ENCODE data around the gene ING5.
A peak's percentile ranks its signal among the peaks of the same experiment; 100 is the strongest.
"Not testable (repeated sequence)": the region's sequence is repeated elsewhere in the genome, so short reads cannot be mapped to it uniquely, and the experiment has no call there.

Gene ING5

DNA sequence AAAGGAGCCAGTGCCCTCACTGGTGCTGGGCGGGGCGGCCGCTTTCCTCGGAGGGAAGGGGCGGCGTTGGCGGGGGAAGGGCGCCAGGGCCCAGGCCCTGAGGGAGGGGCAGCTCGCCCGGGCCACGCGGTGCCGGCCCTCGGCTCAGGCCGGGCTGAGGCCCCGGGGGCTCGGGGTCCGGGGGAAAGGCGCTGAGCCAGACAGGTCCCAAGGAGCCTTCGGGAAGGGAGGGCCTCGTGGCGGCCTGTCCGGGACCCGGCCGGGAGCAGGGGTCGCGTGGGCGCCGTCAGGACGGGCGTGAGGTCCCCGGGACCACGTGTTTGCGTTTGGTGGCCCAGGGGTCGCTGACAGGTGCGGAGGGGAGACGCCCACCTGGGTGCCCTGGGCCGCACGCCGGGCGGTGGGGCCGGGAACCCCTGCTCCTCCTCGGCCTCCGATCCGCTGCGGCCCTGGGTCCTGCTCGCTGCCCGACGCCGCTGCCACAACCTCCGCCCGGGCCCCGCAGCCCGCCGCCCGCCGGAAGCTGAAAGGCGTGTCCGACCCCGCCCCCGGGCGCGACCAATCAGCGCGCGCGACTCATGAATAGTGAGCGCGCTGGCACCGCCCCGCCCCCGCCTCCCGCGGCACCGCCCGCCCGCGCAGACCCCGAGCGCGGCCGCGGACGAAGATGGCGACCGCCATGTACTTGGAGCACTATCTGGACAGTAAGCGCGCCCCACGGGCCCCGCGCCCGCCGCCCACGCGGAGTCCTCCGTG, at the start of gene ING5:
ING5 (plus strand) TSS at position 641 of the 756 bp plus-strand sequence; CDS start at position 668, 27 bp downstream.
- peak in 55 of 56 donors; percentile 49 to 97 (median 85) for DNase-seq

DNA sequence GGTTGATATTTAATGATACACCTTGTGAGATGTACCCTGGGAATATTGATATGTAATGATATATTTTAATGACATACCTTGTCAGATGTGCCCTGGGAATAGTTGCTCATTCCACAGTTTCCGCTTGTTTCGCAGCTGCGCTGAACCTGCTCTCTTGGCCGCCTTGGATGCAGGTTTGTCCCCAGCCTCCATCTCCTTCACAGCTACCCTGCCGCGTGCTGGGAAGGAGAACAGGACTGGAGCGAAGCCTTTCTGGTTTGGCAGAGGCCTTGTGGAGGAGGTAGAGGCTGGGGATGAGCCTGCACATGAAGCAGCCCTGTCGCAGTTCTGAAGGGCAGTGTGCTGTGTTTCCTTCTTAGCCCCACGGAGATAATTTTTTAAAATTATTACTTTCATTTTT, 49.7 kb upstream of the ING5 start:
- no peak for DNase-seq

DNA sequence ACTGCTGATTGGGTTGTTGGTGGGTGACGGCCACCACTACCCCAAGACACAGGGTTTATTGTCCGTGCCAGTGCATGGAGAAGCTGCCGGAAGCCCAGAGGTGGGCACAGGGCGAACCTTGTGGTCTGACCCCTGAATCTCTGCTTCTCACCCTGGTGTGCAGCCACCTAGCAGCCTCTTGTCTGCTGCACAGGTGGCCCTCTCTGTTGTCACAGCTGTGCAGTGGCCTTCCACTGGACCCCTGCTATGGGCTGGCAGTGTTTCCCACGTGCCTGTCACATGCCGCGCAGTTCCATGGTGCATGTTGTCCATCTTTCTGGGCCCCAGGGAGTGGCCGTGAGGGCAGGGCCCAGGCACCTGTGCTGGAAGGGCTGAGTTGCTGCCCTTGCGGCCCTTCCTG, 49.1 kb upstream of the ING5 start:
- no peak for DNase-seq

DNA sequence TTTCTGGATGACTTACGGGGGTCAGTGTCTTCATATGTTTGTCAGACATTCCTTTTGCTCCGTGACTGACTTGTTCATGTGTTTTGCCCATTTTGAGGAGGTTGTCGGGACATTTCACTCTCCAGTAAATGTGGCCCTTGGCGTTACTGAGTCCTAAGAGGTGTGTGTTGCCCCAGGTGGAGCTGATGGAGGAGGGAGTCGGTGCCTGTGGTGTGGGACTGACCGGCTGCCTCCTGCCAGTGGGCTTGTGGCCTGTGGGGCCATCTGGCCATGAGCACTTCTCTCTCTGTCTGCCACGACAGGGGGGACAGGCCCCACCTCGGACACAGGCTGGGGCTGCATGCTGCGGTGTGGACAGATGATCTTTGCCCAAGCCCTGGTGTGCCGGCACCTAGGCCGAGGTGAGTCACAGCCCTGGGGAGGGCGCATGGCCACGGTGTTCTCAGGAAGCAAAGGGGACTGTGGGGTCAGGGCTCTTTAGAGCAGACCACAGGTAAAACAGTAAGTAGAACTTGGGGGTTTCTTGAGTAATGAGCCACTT, 48.6 kb upstream of the ING5 start:
- no peak for DNase-seq

DNA sequence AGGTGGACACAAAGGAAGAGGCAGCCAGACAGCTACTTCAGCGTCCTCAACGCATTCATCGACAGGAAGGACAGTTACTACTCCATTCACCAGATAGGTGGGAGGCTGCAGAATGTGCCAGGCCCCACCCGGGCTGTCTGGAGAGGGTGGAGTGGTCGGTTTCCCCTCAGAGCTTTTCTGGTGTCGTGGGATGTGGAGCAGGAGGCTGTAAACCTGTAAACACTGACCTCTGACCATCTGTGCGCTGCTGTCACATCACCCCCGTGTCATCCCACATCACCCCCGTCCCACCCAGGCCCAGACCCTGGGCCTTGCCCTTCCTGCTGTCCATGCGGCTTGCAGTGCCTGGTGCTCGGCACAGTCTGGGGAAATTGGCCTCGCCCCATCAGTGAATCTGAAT, 47.3 kb upstream of the ING5 start:
- no peak for DNase-seq

DNA sequence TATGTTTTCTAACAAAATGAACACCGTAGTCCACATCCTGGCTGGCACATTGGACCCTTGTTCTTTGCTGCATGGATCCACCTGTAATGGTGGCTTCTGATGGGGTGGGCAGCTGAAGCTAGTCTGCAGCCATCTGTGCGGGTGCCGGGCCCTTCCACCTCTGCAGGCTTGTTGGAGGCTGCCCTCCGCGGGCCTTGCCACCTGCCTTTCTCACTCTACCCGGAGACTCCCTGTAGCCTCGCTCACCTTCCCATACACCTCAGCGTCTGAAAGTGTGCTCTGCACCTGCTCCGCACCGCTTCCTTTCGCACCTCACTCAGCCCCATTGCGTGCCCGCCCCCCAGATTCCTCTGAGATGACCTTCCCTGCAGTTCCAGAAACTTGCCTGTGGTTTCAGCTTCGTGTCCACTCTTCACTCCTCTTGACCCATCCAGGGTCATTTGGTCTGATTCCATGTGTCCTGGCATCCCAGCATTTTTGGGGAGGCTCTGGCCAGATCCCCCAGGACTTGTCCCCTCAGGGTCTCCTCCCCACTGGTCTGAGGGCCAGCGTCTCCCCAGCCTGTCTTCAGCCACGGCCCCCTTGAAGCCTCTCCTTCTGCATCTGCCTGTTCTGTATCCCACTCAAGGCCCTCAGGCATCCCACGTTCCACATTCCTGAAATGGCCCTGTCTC, 46.2 kb upstream of the ING5 start:
- no peak for DNase-seq

DNA sequence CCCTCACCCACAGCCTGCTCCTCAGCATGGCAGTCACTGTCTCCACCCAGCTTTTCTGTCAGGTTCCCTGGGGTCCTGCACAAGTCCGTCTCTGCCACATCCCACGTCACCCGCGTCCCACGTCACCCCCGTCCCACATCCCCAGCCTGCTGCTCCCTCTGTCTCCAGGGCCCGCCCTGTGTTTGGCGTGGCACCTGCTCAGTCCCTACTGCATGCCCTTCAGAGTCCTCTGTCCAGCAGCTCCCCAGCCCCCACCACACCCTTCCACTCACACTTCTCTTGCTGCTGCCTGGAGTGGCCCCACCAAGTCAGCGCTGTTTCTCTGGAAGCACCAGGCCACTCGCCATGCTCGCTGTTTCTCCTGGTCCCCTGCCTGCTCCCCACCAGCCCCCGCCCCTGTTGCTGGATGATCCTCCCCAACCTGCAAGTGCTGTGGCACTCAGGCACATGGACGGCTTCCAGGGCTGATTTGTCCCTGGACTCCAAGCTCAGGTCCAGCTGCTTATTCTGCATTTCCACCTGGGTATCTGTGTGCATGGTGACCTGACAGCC, 45.6 kb upstream of the ING5 start:
- no peak for DNase-seq

DNA sequence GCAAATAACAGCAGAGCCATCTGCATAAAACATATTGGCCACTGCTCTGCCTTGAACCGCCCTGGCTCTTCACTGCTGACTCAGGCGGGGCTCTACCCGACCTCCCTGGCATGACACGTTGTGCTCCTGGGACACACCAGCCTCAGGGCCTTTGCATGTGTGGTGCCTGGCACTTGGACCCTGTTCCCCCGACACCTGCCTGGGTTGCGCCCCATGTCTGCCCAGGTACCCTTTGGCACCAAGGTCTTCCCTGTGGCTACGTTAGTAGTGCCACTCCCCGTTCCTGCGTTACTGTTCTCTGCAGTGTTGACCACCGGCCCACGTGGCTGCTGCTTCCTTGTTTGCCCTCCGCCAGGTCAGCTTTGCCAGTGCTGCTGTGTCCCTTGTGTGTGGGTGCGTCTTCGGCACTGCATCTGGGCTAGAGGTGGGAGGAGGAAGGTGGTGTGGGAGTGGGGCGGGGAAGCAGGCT, 44.0 kb upstream of the ING5 start:
- no peak for DNase-seq

DNA sequence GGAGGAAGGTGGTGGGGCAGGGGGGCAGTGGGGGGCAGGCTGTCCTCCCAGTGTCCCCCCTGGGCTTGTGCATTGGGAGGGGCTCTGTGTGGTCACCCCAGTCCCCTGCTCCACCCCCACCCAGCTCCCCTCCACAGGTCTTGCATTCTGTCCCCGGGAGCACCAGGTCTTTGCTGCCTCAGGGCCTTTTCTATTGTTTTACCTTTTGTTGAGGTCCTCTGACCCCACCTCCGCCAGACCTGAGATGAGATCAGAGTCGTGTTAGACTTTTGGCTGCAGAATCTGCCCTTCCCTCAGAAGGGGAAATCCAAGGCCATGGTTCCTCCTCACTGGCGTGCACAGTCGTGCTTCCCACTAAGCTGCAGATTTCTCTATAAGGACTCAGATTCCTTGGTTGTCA, 43.5 kb upstream of the ING5 start:
- DNase-seq, result no peak

DNA sequence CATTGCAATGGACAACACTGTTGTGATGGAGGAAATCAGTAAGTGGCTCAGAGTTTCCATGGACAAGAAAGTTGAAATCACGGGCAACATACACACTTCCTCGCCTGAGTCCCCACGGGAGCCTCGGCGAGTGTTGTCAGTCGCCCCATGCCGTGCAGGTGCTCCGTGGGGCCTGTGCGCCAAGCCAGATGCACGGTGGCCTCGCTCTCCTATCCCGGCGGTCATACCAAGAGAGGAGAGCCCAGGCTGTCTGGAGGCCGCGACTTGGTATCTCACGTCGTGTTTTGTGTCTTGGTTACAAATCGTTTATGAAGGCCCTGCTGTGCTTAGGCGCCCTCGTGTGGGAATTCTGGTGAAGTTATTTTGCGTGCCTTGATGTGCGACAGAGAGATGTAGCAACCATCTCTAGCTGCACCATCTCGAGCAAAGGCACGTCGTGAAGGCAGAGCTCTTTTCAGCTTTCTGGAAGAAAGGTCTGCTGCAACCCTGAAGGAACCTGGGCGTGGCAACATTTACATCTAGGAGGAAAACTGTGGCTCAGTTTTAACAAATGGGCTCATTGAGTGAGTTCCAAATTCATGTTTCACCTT, 42.6 kb upstream of the ING5 start:
- DNase-seq, result peak in 41 of 56 donors; percentile 5 to 82 (median 45)

DNA sequence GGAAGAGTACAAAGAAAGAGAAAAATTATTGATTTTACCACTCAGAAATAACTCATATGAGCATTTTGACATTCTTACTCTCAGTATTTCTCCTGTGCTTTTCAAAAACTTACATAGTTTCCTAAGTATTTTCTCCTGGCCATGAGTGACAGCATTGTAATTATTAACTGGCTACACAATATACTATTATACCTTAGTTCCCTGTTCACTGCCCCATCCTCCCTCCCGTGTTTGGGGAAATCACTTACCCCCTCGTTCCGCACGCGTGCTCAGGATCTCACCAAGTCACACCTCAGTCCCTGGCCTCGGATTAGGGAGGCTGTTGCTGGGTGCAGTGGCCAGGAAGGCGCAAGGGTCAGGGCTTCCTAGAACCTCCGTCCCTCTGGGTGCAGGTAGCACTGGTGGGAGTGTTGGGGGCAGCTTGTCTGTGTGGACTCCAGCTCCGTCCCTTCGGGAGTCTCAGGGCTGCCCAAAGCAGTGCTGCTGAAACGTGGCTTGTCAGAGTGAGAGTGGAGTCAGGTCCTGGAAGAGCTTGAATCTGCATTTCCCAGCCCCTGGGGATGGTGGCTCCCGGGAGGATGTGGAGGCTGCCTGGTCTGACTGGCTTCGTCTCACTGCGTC, 41.1 kb upstream of the ING5 start:
- DNase-seq, result no peak

DNA sequence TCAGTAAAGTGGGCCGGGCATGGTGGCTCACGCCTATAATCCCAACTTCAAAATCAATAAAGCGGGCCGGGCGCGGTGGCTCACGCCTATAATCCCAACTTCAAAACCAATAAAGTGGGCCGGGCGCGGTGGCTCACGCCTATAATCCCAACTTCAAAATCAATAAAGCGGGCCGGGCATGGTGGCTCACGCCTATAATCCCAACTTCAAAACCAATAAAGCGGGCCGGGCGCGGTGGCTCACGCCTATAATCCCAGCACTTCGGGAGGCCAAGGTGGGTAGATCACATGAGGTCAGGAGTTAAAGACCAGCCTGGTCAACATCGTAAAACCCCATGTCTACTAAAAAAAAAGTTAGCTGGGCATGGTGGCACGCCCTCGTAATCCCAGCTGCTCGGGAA, 39.1 kb upstream of the ING5 start:
- not testable (repeated sequence) for DNase-seq

DNA sequence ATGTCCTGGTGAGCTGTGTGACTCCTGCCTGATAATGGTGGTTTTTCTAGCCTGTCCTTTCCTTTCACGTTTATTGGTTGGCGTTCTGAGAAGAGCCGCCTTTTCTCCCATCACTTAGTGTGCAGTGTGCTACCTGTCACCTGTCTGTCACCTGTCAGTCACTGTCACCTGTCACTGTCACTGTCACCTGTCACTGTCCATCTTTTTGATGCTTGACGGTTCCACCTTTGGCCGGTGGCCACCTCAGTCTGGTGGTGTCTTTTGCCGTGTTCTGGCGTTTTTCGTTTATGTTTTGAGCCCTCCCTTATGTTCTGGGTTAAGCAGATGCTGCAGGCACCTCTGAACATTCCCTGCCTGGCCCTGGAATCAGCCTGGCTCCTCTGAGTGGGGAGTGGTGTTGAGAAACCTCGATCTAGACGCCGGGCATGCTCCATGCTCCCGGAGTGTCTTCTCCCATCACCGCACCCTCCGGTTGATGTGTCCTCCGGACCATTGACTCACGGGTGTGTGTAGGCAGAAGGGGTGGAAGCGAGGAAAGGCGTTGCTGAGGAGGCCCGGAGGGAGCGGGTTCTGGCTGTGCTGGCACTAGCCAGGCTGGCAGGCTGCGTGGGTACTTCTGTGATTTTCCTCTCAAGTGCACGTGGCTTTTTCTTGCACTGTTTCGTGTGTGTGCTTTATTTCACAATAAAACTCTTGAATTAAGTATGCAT, 36.0 kb upstream of the ING5 start:
- peak in 11 of 56 donors; percentile 14 to 65 (median 31) for DNase-seq

DNA sequence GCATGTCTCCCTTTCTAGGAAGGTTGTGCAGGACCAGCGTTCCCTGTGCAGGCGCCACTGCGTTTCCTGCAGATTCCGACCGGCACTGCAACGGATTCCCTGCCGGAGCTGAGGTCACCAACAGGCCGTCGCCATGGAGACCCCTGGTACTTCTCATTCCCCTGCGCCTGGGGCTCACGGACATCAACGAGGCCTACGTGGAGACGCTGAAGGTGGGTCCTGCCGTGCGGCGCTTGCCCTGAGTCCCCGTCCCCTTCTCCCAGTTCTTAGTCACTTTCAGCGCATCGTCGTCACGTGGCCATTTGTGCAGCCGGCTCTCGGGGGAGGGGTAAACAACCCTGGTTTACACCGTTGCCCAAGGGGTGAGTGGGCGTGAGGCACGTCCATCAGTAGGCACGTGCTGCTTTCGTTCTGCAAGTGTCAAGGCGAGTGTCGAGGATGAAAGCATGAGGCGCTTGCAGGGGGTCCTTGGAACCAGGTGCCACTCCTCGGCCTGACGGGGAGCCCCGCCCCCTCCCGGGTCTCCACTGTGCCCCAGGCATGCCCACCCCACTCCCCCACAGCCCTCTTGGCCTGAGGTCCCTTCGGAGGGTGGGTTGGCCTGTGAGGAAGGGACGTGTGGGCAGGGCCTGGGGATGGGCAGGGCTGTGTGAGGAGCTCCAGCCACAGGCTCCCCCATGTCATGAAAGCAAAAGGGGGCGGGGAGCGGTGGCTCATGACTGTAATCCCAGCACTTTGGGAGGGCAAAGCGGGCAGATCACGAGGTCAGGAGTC, 35.0 kb upstream of the ING5 start:
- DNase-seq, result no peak

DNA sequence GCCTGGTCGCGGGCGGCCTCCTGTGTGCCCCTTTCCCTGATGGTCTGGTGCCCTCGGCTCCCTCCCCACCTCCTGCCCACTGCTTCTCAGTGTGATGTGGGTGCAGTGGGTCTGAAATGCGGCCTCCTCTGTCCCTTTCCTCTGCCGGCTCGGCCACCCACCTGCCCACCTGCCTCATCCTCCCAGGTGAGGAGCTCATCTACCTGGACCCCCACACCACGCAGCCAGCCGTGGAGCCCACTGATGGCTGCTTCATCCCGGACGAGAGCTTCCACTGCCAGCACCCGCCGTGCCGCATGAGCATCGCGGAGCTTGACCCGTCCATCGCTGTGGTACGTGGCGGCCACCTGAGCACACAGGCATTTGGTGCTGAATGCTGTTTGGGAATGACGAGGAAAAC, 33.5 kb upstream of the ING5 start:
- no peak for DNase-seq

DNA sequence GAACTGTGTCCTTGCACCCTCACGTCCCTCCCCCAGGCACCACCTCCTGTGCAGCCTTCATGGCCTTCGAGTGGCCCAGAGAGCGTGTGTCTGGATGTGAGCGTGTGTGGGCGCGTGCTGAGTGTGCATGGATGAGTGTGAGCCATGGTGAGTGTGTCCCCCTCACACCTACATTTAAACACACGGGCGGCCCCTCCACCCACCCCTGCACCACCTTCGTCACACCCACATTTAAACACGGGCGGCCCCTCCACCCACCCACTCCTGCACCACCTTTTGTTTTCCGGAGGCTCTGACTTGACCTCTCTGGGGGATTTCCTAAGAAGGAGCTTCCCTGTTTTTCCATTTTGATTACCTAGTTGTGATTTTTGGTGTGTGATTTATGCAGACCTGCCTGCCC, 33.0 kb upstream of the ING5 start:
- DNase-seq, result no peak

DNA sequence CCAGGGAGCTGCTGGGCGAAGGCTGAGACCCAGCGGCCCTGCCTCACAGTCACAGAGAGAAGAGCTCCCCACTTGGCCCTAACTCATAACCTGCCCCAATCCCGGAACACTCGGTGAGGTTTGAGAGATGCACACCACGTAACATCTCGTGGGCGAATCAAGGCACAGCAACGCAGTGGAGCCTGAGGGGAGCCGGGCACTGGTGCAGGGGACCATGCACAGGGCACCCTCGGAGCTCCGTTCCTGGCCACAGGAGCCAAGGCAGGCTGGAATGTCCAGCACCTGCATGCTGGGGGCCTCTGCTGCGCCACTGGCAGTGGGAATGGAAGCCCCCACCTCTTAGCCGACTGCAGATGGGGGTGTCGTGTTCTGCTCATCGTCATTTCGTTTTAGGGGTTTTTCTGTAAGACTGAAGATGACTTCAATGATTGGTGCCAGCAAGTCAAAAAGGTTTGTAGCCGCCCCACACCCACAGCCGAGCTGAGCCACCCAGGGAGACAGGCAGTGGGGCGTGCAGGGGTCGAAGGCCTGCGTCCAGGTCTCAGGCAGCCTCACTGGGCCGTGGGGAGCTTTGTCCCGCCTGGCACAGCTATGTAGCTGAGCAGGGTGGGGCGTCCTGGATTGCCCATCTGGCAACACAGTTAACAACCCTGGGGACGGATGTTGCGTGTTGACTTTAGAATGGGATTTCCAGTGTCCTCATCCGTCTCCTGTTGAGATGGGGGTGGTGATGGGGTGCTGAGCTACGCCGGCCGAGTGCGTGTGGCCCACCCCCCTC, 31.3 kb upstream of the ING5 start:
- no peak for DNase-seq

DNA sequence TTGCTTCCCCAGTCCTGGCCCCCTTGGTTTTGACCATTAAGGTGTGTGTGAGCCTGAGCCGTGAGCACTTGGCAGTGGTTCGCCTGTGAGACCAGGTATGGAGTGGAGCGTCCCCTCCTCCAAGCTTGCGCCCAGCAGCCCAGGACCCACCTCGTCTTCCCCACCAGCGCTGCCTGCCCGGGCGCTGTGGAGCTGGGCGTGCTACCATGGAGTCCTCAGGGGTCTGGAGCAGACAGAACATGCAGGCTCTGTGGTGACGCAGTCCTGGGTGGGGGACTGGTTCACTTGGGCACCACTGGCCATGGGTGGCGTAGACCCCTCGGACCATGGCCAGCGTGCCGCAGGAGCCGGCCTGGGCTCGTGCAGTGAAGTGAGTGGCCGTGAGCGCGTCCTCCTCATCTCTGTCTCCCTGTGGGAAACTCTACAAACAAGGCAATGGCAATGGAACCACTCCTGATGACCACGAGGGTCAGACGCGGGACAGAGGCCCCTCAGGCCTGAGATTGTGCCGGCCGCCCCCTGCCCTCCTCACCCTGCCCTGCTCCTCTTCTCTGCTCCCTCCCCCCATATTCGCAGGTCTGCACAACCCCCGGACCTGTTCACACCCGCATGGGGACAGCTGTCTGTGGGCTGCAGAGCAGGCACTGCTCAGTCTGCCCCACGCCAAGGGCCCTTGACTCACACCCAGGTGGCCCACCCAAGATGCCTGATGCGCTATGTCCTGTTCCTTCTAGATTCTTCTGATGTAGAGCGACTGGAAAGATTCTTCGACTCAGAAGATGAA, 30.2 kb upstream of the ING5 start:
- DNase-seq, result no peak
